GM23338 (cell line): Measurements from ENCODE around the gene SPSB4. TPM values are rescaled to one million over a fixed set of nuclear protein-coding genes. Genes with fewer than 3 reads are reported as not detected.
A peak's percentile ranks its signal among the peaks of the same experiment; 100 is the strongest.

ENCODE experiments used
- ATAC-seq: fragments of 200-7000 bp; cut with Tn5 transposase; 3 replicates; pipeline ENCODE4 v1.9.1; 2020
- DNase-seq: peaks from one replicate; pipeline ENCODE4 v3.0.0-alpha.2; 2015; ENCODE audit warnings: low spot score
- H2AFZ ChIP-seq: fragments of 200-600 bp; sonication (generic); 2 replicates; pipeline ENCODE4 v1.8.0; 2016; ENCODE audit warnings: antibody characterized with exemption, mild to moderate bottlenecking, moderate library complexity
- H3F3A ChIP-seq: fragments of 200-600 bp; sonication (generic); replicated peaks from 2 replicates; pipeline ENCODE4 v1.8.0; 2017; ENCODE audit warnings: antibody characterized with exemption, mixed run types, low read depth
- H3K27ac ChIP-seq: fragments of 200-600 bp; sonication (generic); 2 replicates; pipeline ENCODE4 v1.6.1; 2016; ENCODE audit warnings: low read depth
- H3K27me3 ChIP-seq: fragments of 200-600 bp; sonication (generic); 2 replicates; pipeline ENCODE4 v1.8.0; 2016; ENCODE audit warnings: mild to moderate bottlenecking, mixed run types, moderate library complexity; ENCODE audit not compliant: insufficient read depth
- H3K36me3 ChIP-seq: fragments of 200-600 bp; sonication (generic); 2 replicates; pipeline ENCODE4 v1.8.0; 2016; ENCODE audit warnings: mild to moderate bottlenecking; ENCODE audit not compliant: insufficient read depth
- H3K4me1 ChIP-seq: fragments of 200-600 bp; sonication (generic); 2 replicates; pipeline ENCODE4 v1.8.0; 2016; ENCODE audit warnings: mild to moderate bottlenecking, moderate library complexity; ENCODE audit not compliant: insufficient read depth
- H3K4me2 ChIP-seq: fragments of 200-600 bp; sonication (generic); 2 replicates; pipeline ENCODE4 v1.7.1; 2017; ENCODE audit warnings: mixed run types
- H3K4me3 ChIP-seq: fragments of 200-600 bp; sonication (generic); 2 replicates; pipeline ENCODE4 v1.6.1; 2016; ENCODE audit warnings: mixed run types
- H3K79me2 ChIP-seq: fragments of 200-600 bp; sonication (generic); replicated peaks from 2 replicates; pipeline ENCODE4 v1.8.0; 2017; ENCODE audit warnings: mild to moderate bottlenecking; ENCODE audit not compliant: insufficient read depth
- H3K9me2 ChIP-seq: fragments of 200-600 bp; sonication (generic); 2 replicates; pipeline ENCODE4 v1.8.0; 2017; ENCODE audit not compliant: insufficient read depth
- H4K20me1 ChIP-seq: fragments of 200-600 bp; sonication (generic); replicated peaks from 2 replicates; pipeline ENCODE4 v1.8.0; 2017; ENCODE audit warnings: mild to moderate bottlenecking; ENCODE audit not compliant: insufficient read depth
- H3K27ac Mint-ChIP-seq: 2 replicates; pipeline ENCODE4 v1.8.0; 2020; ENCODE audit warnings: inconsistent platforms, mild to moderate bottlenecking, moderate library complexity, mixed read lengths
- H3K27me3 Mint-ChIP-seq: 3 replicates; pipeline ENCODE4 v1.8.0; 2022; ENCODE audit warnings: low read depth, mild to moderate bottlenecking, moderate library complexity, mixed read lengths, inconsistent platforms; ENCODE audit not compliant: insufficient read depth, poor library complexity
- H3K36me3 Mint-ChIP-seq: 3 replicates; pipeline ENCODE4 v1.8.0; 2021; ENCODE audit warnings: low read depth, mild to moderate bottlenecking, inconsistent platforms, moderate library complexity, mixed read lengths
- H3K4me1 Mint-ChIP-seq: 3 replicates; pipeline ENCODE4 v1.8.0; 2020; ENCODE audit warnings: mild to moderate bottlenecking, inconsistent platforms, mixed read lengths
- H3K4me3 Mint-ChIP-seq: 3 replicates; pipeline ENCODE4 v1.8.0; 2021; ENCODE audit warnings: moderate library complexity, mild to moderate bottlenecking, inconsistent platforms, mixed read lengths
- H3K9me3 Mint-ChIP-seq: 3 replicates; pipeline ENCODE4 v1.8.0; 2020; ENCODE audit warnings: moderate library complexity, mild to moderate bottlenecking, inconsistent platforms, mixed read lengths
- CTCF ChIP-seq, 2 experiments: fragments of 200-600 bp in 1 of 2; sonication (generic) in 1 of 2; conservative IDR thresholded peaks; 2 replicates each; pipeline versions ENCODE4 v1.5.1 to v1.6.1; 2016 to 2017; ENCODE audit warnings: antibody characterized with exemption in 2 of 2, low read depth in 2 of 2, mild to moderate bottlenecking in 2 of 2, moderate library complexity in 1 of 2
- ETS1 ChIP-seq: IDR thresholded peaks from 2 replicates; pipeline ENCODE4 v1.6.1; 2016; ENCODE audit warnings: antibody characterized with exemption
- EZH2 ChIP-seq: fragments of 200-600 bp; sonication (generic); IDR thresholded peaks from one replicate; pipeline ENCODE4 v1.8.0; 2017; ENCODE audit warnings: antibody characterized with exemption, mild to moderate bottlenecking, low read depth; ENCODE audit not compliant: unreplicated experiment
- NANOG ChIP-seq: IDR thresholded peaks from 2 replicates; pipeline ENCODE4 v1.6.1; 2016; ENCODE audit warnings: antibody characterized with exemption, borderline replicate concordance
- POLR2AphosphoS5 ChIP-seq: IDR thresholded peaks from 2 replicates; pipeline ENCODE4 v1.6.1; 2016; ENCODE audit warnings: antibody characterized with exemption, low read depth
- ZNF114 ChIP-seq: fragments of 250-450 bp; sonication (Bioruptor Pico); IDR thresholded peaks from 2 replicates; pipeline ENCODE4 v1.5.0; 2020; ENCODE audit warnings: mild to moderate bottlenecking, moderate library complexity
- ZNF331 ChIP-seq: fragments of 250-450 bp; sonication (Bioruptor Pico); IDR thresholded peaks from 2 replicates; pipeline ENCODE4 v1.5.0; 2020; ENCODE audit warnings: low read depth, mild to moderate bottlenecking, moderate library complexity
- polyA plus RNA-seq: library from polyadenylated mRNA; unstranded; fragments of >200 nt; fragmentation: Nextera tagmentation; extraction: Ambion mirVana; gene quantifications from 2 replicates; pipeline ENCODE4 v1.2.1, GENCODE V29; 2016
- total RNA-seq: library from RNA; depleted of rRNA; stranded (reverse); fragments of >200 nt; shearing (Covaris generic); gene quantifications from 2 replicates; pipeline ENCODE4 v1.2.3, GENCODE V29; 2014

SPSB4 gene
- total and polyA plus RNA-seq, 2 experiments from 2014 or later = 6.7 to 25.9 TPM

GRCh38 chr3:141051443-141052200 lies 475 bp downstream of the SPSB4 start (continued):
- peak; percentile 45 to 57 for TF ChIP-seq CTCF (conservative IDR thresholded peaks at IDR 0.05; ENCODE audit: low read depth in 2 of 2)
- no peak for TF ChIP-seq POLR2AphosphoS5
- no peak for TF ChIP-seq ETS1
- no peak for TF ChIP-seq ZNF114 (CRISPR knock-in tag)
- no peak for TF ChIP-seq ZNF331
- peak; percentile 13 for TF ChIP-seq EZH2
- TF ChIP-seq NANOG = no peak

DNA sequence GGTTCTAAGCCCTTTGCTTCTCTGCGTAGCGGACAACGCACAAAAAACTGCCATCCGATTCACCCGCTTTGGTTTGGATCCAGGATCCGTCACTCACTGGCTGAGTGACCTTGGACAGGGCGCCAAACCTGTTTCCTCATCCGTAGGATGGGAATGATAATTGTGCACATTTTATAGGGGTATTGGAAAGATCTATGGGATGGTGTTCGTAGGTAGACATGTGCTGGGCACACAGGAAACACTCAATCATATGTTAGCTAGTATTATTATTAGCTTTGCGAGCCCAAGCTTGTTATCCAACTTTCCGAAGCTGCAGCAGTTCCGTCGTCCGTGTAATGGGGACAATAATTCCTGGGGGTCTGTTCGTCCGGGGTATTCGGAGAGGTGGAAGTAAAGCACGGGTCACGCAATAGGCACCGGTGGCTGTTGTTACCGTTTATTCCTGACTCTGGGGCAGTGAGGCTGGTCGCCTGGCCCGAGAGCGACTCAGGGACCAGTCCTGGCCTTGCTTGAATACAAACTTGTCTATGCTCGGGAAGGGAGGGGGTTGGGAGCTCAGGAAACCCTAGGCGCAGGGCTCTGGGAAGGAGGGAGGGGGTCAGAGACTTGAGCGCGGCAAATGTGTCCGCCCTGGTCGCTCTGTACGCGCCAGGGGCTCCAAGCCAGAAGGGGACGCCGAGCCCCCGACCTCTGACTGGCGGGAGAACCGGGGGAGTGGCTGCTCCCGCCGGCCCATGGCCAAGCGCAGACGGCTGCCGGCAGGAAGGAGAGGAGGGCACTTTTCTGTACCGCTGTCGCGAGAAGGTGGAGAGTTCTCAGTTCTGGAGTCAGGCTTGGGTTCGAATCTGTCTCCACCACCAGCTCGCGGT lies 1.3 kb downstream of the SPSB4 start:
- peaks cover 13% of the 10 kb centered on the region; the same call in 1 of the 2 replicates for H3F3A ChIP-seq
- peak; percentile 71 for DNase-seq
- peak overlapping the region; percentile 94 for H2AFZ ChIP-seq
- no peak overlapping the region for H3K27ac Mint-ChIP-seq
- H3K27me3 Mint-ChIP-seq = peaks cover 29% of the 10 kb centered on the region
- H3K4me1 ChIP-seq = peaks cover 3% of the 10 kb centered on the region; the same call in 1 of the 2 replicates
- H3K79me2 ChIP-seq = peaks cover 25% of the 10 kb centered on the region
- no peaks in the 10 kb centered on the region; the same call in 1 of the 2 replicates for H4K20me1 ChIP-seq
- H3K4me3 Mint-ChIP-seq = peak overlapping the region; percentile 93
- ATAC-seq = peak; percentile 17
- peak overlapping the region; percentile 100 for H3K4me2 ChIP-seq
- no peak overlapping the region for H3K27ac ChIP-seq
- H3K27me3 ChIP-seq = peaks cover 42% of the 10 kb centered on the region
- H3K9me3 Mint-ChIP-seq = no peaks in the 10 kb centered on the region; the same call in 2 of the 3 replicates
- H3K36me3 Mint-ChIP-seq = no peaks in the 10 kb centered on the region; the same call in 2 of the 3 replicates
- TF ChIP-seq CTCF (conservative IDR thresholded peaks at IDR 0.05; ENCODE audit: low read depth in 2 of 2) (peak in 1 of 2 experiments; percentile 27; a peak in 1 of 4 replicates), ZNF114 (CRISPR knock-in tag) (no peak)
- H3K9me2 ChIP-seq = no peaks in the 10 kb centered on the region
- H3K4me1 Mint-ChIP-seq = peaks cover 28% of the 10 kb centered on the region
- no peaks in the 10 kb centered on the region for H3K36me3 ChIP-seq
- peak overlapping the region; percentile 99 for H3K4me3 ChIP-seq
